GM12878 (cell line): Measurements from ENCODE around the gene TP73.

ENCODE experiments used
- CEBPB ChIP-seq, 2 experiments: fragments of 150-350 bp in 1 of 2; IDR thresholded peaks; 2 replicates each; pipeline ENCODE4 v1.6.1; 2012 to 2014; ENCODE audit warnings: low read depth in 2 of 2, low read length in 2 of 2, borderline replicate concordance in 1 of 2, inconsistent platforms in 1 of 2
- CHD2 ChIP-seq: IDR thresholded peaks from 2 replicates; pipeline ENCODE4 v1.6.1; 2011; ENCODE audit warnings: low read depth, low read length, improper control_type of control experiment, borderline replicate concordance
- EP300 ChIP-seq, 2 experiments: fragments of 150-350 bp in 1 of 2; IDR thresholded peaks; 2 replicates each; pipeline ENCODE4 v1.6.1; 2011 to 2012; ENCODE audit warnings: low read depth in 2 of 2, low read length in 2 of 2, borderline replicate concordance in 1 of 2, improper control_type of control experiment in 1 of 2, inconsistent platforms in 1 of 2; ENCODE audit not compliant: control insufficient read depth in 1 of 2
- JUND ChIP-seq: IDR thresholded peaks from 2 replicates; pipeline ENCODE4 v1.6.1; 2012; ENCODE audit warnings: low read depth, mild to moderate bottlenecking, low read length, improper control_type of control experiment, moderate library complexity
- MTA2 ChIP-seq: fragments of 450-650 bp; IDR thresholded peaks from 2 replicates; pipeline ENCODE4 v1.6.1; 2016; ENCODE audit warnings: low read depth, mild to moderate bottlenecking, moderate library complexity
- POLR2A ChIP-seq: IDR thresholded peaks from 2 replicates; pipeline ENCODE4 v1.6.1; 2011; ENCODE audit warnings: low read depth, mild to moderate bottlenecking, low read length
- TF ChIP-seq, protein P1 (sequence below): IDR thresholded peaks from 2 replicates; pipeline ENCODE4 v1.6.1; 2012; ENCODE audit warnings: low read length, inconsistent platforms
- TF ChIP-seq, protein P2 (sequence below): fragments of 450-650 bp; IDR thresholded peaks from 2 replicates; pipeline ENCODE4 v1.6.1; 2017; ENCODE audit warnings: mild to moderate bottlenecking
- TF ChIP-seq, protein P3 (sequence below), 3 experiments: IDR thresholded peaks in 2 of 3; conservative IDR thresholded peaks in 1 of 3; 2 replicates each; pipeline ENCODE4 v1.5.1; 2011; ENCODE audit warnings: low read depth in 3 of 3, low read length in 3 of 3, mild to moderate bottlenecking in 3 of 3, control low read depth in 2 of 3, moderate library complexity in 2 of 3, inconsistent platforms in 1 of 3, mixed read lengths in 1 of 3; ENCODE audit not compliant: control insufficient read depth in 2 of 3, insufficient read depth in 1 of 3; ENCODE audit errors: extremely low read depth in 1 of 3

DNA sequence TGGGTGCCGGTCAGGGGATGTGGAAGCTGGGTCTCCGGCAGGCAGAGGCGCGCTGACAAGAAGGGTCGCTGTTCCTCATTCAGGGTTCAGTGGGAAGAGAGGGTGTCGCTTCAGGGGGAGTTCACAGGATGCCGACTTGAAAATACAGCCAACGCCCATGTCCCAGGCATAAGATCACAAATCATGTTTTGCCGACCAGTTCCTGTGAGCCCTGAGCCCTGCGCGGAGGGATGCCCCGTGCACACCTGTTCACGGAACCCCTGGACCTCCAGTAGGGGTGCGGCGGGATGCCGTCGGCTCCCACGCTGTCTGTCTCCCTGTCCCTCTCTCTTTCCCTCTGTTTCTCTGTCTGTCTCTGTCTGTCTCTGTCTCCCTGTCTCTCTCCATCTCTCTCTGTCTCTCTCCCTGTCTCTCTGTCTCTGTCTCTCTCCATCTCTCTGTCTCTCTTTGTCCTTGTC, 26.8 kb downstream of the TP73 start:
- no peak for TF ChIP-seq CEBPB (IDR thresholded peaks at IDR 0.05; ENCODE audit: borderline replicate concordance in 1 of 2, low read depth in 2 of 2, low read length in 2 of 2)
- TF ChIP-seq, protein P1, sequence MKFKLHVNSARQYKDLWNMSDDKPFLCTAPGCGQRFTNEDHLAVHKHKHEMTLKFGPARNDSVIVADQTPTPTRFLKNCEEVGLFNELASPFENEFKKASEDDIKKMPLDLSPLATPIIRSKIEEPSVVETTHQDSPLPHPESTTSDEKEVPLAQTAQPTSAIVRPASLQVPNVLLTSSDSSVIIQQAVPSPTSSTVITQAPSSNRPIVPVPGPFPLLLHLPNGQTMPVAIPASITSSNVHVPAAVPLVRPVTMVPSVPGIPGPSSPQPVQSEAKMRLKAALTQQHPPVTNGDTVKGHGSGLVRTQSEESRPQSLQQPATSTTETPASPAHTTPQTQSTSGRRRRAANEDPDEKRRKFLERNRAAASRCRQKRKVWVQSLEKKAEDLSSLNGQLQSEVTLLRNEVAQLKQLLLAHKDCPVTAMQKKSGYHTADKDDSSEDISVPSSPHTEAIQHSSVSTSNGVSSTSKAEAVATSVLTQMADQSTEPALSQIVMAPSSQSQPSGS: no peak
- no peak for TF ChIP-seq MTA2
- TF ChIP-seq CHD2: no peak
- TF ChIP-seq, protein P2, sequence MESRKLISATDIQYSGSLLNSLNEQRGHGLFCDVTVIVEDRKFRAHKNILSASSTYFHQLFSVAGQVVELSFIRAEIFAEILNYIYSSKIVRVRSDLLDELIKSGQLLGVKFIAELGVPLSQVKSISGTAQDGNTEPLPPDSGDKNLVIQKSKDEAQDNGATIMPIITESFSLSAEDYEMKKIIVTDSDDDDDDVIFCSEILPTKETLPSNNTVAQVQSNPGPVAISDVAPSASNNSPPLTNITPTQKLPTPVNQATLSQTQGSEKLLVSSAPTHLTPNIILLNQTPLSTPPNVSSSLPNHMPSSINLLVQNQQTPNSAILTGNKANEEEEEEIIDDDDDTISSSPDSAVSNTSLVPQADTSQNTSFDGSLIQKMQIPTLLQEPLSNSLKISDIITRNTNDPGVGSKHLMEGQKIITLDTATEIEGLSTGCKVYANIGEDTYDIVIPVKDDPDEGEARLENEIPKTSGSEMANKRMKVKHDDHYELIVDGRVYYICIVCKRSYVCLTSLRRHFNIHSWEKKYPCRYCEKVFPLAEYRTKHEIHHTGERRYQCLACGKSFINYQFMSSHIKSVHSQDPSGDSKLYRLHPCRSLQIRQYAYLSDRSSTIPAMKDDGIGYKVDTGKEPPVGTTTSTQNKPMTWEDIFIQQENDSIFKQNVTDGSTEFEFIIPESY: no peak
- TF ChIP-seq, protein P3, sequence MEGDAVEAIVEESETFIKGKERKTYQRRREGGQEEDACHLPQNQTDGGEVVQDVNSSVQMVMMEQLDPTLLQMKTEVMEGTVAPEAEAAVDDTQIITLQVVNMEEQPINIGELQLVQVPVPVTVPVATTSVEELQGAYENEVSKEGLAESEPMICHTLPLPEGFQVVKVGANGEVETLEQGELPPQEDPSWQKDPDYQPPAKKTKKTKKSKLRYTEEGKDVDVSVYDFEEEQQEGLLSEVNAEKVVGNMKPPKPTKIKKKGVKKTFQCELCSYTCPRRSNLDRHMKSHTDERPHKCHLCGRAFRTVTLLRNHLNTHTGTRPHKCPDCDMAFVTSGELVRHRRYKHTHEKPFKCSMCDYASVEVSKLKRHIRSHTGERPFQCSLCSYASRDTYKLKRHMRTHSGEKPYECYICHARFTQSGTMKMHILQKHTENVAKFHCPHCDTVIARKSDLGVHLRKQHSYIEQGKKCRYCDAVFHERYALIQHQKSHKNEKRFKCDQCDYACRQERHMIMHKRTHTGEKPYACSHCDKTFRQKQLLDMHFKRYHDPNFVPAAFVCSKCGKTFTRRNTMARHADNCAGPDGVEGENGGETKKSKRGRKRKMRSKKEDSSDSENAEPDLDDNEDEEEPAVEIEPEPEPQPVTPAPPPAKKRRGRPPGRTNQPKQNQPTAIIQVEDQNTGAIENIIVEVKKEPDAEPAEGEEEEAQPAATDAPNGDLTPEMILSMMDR (IDR thresholded peaks at IDR 0.05 in 2 of 3, conservative IDR thresholded peaks at IDR 0.05 in 1 of 3; ENCODE audit: control insufficient read depth in 2 of 3, extremely low read depth in 1 of 3, insufficient read depth in 1 of 3, low read depth in 3 of 3, low read length in 3 of 3): no peak
- TF ChIP-seq JUND: no peak
- TF ChIP-seq EP300 (IDR thresholded peaks at IDR 0.05; ENCODE audit: borderline replicate concordance in 1 of 2, control insufficient read depth in 1 of 2, low read depth in 2 of 2, low read length in 2 of 2): no peak
- no peak for TF ChIP-seq POLR2A
